AG04449 (cell line): ENCODE data around the gene VWA2.

Experiments used
- CTCF ChIA-PET: fragments of 350-600 bp; formaldehyde crosslinking; extraction: SDS; loops from one replicate; lab custom pipeline; 2021; ENCODE audit warnings: antibody characterized with exemption; lab: Yijun Ruan, JAX
- POLR2A ChIA-PET: fragments of 400-600, 350-600 bp; formaldehyde crosslinking; extraction: SDS; loops from one replicate; lab custom pipeline; 2020; ENCODE audit warnings: antibody characterized with exemption, inconsistent platforms; lab: Yijun Ruan, JAX
- DNase-seq: peaks from one replicate; pipeline ENCODE4 v3.0.0-alpha.2; 2010; ENCODE audit warnings: low read depth, low spot score
- H3K4me3 ChIP-seq: 2 replicates; pipeline ENCODE4 v1.5.1; 2011; ENCODE audit warnings: low read depth, mild to moderate bottlenecking, control low read depth, low read length
- CTCF ChIP-seq: IDR thresholded peaks from one replicate; pipeline ENCODE4 v1.5.1; 2011; ENCODE audit warnings: mild to moderate bottlenecking, moderate library complexity, low read length, control low read depth, inconsistent platforms; ENCODE audit not compliant: insufficient read depth; ENCODE audit errors: missing control alignments

VWA2 gene

GRCh38 chr10:114291076-114291475 lies 52.0 kb downstream of the VWA2 start:
- POLR2A ChIA-PET: no interaction called here
- CTCF ChIA-PET: interaction anchor here (5.5 kb wide), 1 partner anchor 13 kb away, joined by 40 read pairs; no protein-coding TSS in a partner anchor
- no peak overlapping the region for H3K4me3 ChIP-seq
- TF ChIP-seq CTCF: no peak
- no peak for DNase-seq

GRCh38 chr10:114291516-114291915 lies 52.5 kb downstream of the VWA2 start:
- POLR2A ChIA-PET: no interaction called here
- DNase-seq: no peak
- CTCF ChIA-PET: interaction anchor here (5.5 kb wide), 1 partner anchor 12 kb away, joined by 40 read pairs; no protein-coding TSS in a partner anchor
- no peak overlapping the region for H3K4me3 ChIP-seq
- no peak for TF ChIP-seq CTCF

- no peak overlapping the region for H3K4me3 ChIP-seq
- DNase-seq: no peak
- POLR2A ChIA-PET: no interaction called here
- CTCF ChIA-PET: interaction anchor here (5.5 kb wide), 1 partner anchor 11 kb away, joined by 40 read pairs; no protein-coding TSS in a partner anchor
- TF ChIP-seq CTCF: no peak
These were observed 54.0 kb downstream of the VWA2 start for GRCh38 chr10:114293075-114293474.

- ChIA-PET CTCF (interaction anchor here (5.5 kb wide), 1 partner anchor 9 kb away, joined by 40 read pairs; no protein-coding TSS in a partner anchor), POLR2A (no interaction called here)
- H3K4me3 ChIP-seq: no peak overlapping the region
- no peak for TF ChIP-seq CTCF
- DNase-seq: no peak
These were observed 55.5 kb downstream of the VWA2 start for GRCh38 chr10:114294549-114294948.

- TF ChIP-seq CTCF: no peak
- POLR2A ChIA-PET: no interaction called here
- no peak overlapping the region for H3K4me3 ChIP-seq
- DNase-seq: no peak
- CTCF ChIA-PET: interaction anchor here (0.6 kb wide), 1 partner anchor 9 kb away, joined by 5 read pairs; no protein-coding TSS in a partner anchor
These were observed 56.3 kb downstream of the VWA2 start for GRCh38 chr10:114295393-114295792.

- DNase-seq: no peak
- ChIA-PET CTCF (interaction anchor here (2.0 kb wide), 1 partner anchor 10 kb away, joined by 7 read pairs; no protein-coding TSS in a partner anchor), POLR2A (no interaction called here)
- no peak for TF ChIP-seq CTCF
- H3K4me3 ChIP-seq: no peak overlapping the region
These were observed 58.2 kb downstream of the VWA2 start for GRCh38 chr10:114297136-114297705.
